H1 (cell line): ENCODE results near the gene CNTROB.

Experiments
- CBX8 ChIP-seq: fragments of 300-800, 300-1000 bp; sonication (generic); IDR thresholded peaks from 2 replicates; pipeline ENCODE4 v1.7.1; 2016; ENCODE audit warnings: low read depth, low read length, borderline replicate concordance
- CHD2 ChIP-seq: IDR thresholded peaks from 2 replicates; pipeline ENCODE4 v1.6.1; 2012; ENCODE audit warnings: low read length, improper control_type of control experiment
- CREB1 ChIP-seq: IDR thresholded peaks from 2 replicates; pipeline ENCODE4 v1.6.1; 2012; ENCODE audit warnings: inconsistent platforms
- CTCF ChIP-seq, 3 experiments: IDR thresholded peaks; 1 replicate in 2 of 3; 2 replicates in 1 of 3; pipeline versions ENCODE4 v1.5.1 to v1.6.1; 2011; ENCODE audit warnings: low read length in 3 of 3, mild to moderate bottlenecking in 3 of 3, inconsistent platforms in 2 of 3, low read depth in 1 of 3, moderate library complexity in 1 of 3; ENCODE audit not compliant: insufficient read depth in 1 of 3; ENCODE audit errors: control extremely low read depth in 1 of 3
- EZH2 ChIP-seq: fragments of 200-600 bp; sonication (generic); IDR thresholded peaks from 2 replicates; pipeline ENCODE4 v1.7.1; 2012; ENCODE audit warnings: low read depth, mild to moderate bottlenecking, moderate library complexity, low read length, inconsistent platforms; ENCODE audit not compliant: severe bottlenecking
- NANOG ChIP-seq: IDR thresholded peaks from 2 replicates; pipeline ENCODE4 v1.6.1; 2011; ENCODE audit warnings: low read length, low read depth, mild to moderate bottlenecking, inconsistent platforms; ENCODE audit not compliant: insufficient read depth, poor library complexity, severe bottlenecking
- POLR2A ChIP-seq, 2 experiments: IDR thresholded peaks; 1 replicate in 1 of 2; 2 replicates in 1 of 2; pipeline ENCODE4 v1.6.1; 2011; ENCODE audit warnings: low read depth in 2 of 2, low read length in 2 of 2, mild to moderate bottlenecking in 2 of 2; ENCODE audit errors: control extremely low read depth in 1 of 2
- TAF1 ChIP-seq: IDR thresholded peaks from 2 replicates; pipeline ENCODE4 v1.6.1; 2011; ENCODE audit warnings: mild to moderate bottlenecking, low read depth, low read length

- TF ChIP-seq TAF1, result no peak
- peak; percentile 41; the same call in 1 of the 2 replicates for TF ChIP-seq CHD2
- TF ChIP-seq EZH2, result peak; percentile 36
- TF ChIP-seq CREB1, result no peak
- no peak for TF ChIP-seq CBX8
- TF ChIP-seq POLR2A (IDR thresholded peaks at IDR 0.05; ENCODE audit: control extremely low read depth in 1 of 2, low read depth in 2 of 2, low read length in 2 of 2), result no peak
- no peak for TF ChIP-seq CTCF (IDR thresholded peaks at IDR 0.05; ENCODE audit: control extremely low read depth in 1 of 3, insufficient read depth in 1 of 3, low read depth in 1 of 3, low read length in 3 of 3)
- no peak for TF ChIP-seq NANOG
Observed at GRCh38 chr17:7915611-7916384, 16.2 kb upstream of the CNTROB start, which contains the start of gene RNF227.
